G401 (cell line): ENCODE results near the gene NYNRIN. TPM values are rescaled to one million over a fixed set of nuclear protein-coding genes. Genes with fewer than 3 reads are reported as not detected.

Experiments
- DNase-seq: peaks from one replicate; pipeline ENCODE4 v3.0.0-alpha.2; 2015; ENCODE audit warnings: low spot score
- in situ Hi-C: cut with HindIII; loops from 2 replicates; pipeline ENCODE4 v1.10.0; 2016; ENCODE audit warnings: low sequenced_read_pairs, mixed read lengths
- total RNA-seq: library from RNA; depleted of rRNA; stranded (reverse); fragments of >200 nt; shearing (Covaris generic); gene quantifications from 2 replicates; pipeline ENCODE4 v1.2.3, GENCODE V29; 2014

Gene NYNRIN
- total RNA-seq, 1 experiment from 2014 or later = 24.1 TPM

- in situ Hi-C loops = no loop called here
- DNase-seq = peak; percentile 46
Measured at GRCh38 chr14:24427537-24428508, 29.0 kb downstream of the NYNRIN start.

GRCh38 chr14:24428628-24429394 is 30.0 kb downstream of the NYNRIN start:
- peak; percentile 93 for DNase-seq
- in situ Hi-C loops = no loop called here

- DNase-seq = peak; percentile 89
- in situ Hi-C loops = no loop called here
Measured at GRCh38 chr14:24429395-24430142, 30.8 kb downstream of the NYNRIN start, which contains the start of the genes CBLN3 and KHNYN. TSS of gene CBLN3 (minus strand) at chr14:24429668. CDS start at chr14:24429054, 614 bp downstream. TSS of gene KHNYN (plus strand) at chr14:24429954. CDS start at chr14:24430731, 777 bp downstream.

- in situ Hi-C loops = no loop called here
- DNase-seq = peak; percentile 49
Measured at GRCh38 chr14:24430143-24430681, 31.4 kb downstream of the NYNRIN start.

- in situ Hi-C loops = no loop called here
- peak; percentile 38 for DNase-seq
Measured at GRCh38 chr14:24430682-24431568, 32.1 kb downstream of the NYNRIN start.

- DNase-seq = peak; percentile 96
- in situ Hi-C loops = no loop called here
Measured at GRCh38 chr14:24431569-24432258, 32.9 kb downstream of the NYNRIN start.

GRCh38 chr14:24432259-24433131 is 33.7 kb downstream of the NYNRIN start:
- no peak for DNase-seq
- in situ Hi-C loops = no loop called here

- DNase-seq = peak; percentile 0
- in situ Hi-C loops = no loop called here
Measured at GRCh38 chr14:24434036-24434435, 35.2 kb downstream of the NYNRIN start.

- in situ Hi-C loops = no loop called here
- no peak for DNase-seq
Measured at GRCh38 chr14:24434676-24435075, 35.9 kb downstream of the NYNRIN start.

- in situ Hi-C loops = no loop called here
- DNase-seq = no peak
Measured at GRCh38 chr14:24435192-24435810, 36.5 kb downstream of the NYNRIN start.

GRCh38 chr14:24435998-24436354 is 37.2 kb downstream of the NYNRIN start:
- in situ Hi-C loops = no loop called here
- no peak for DNase-seq

GRCh38 chr14:24436355-24437019 is 37.7 kb downstream of the NYNRIN start:
- in situ Hi-C loops = no loop called here
- DNase-seq = peak; percentile 90

GRCh38 chr14:24437020-24437735 is 38.4 kb downstream of the NYNRIN start:
- in situ Hi-C loops = no loop called here
- DNase-seq = peak; percentile 2

- in situ Hi-C loops = no loop called here
- DNase-seq = no peak
Measured at GRCh38 chr14:24437736-24438067, 38.9 kb downstream of the NYNRIN start.
